ENCODE results near the gene PDGFB. TPM values are rescaled to one million over a fixed set of nuclear protein-coding genes. Genes with fewer than 3 reads are reported as not detected.

Gene PDGFB
- total and polyA plus RNA-seq, 8 donors, result 2.7 to 12.1 (median 4.4) TPM

GRCh38 chr22:39188809-39189208 is 56.0 kb downstream of the PDGFB start:
- H3K4me3 ChIP-seq, result no peak overlapping the region
- ATAC-seq (peak; percentile 32 to 71 (median 58)), FAIRE-seq (no peak), DNase-seq (peak in 1 of 6 donors; percentile 21)
- no peaks in the 10 kb centered on the region for H3K36me3 ChIP-seq
- no peaks in the 10 kb centered on the region for H3K9me3 ChIP-seq
- 32 to 39% methylated on average over 10 of the region's 10 CpGs for WGBS, 2 donors
- no peaks in the 10 kb centered on the region for H3K27me3 ChIP-seq
- intact Hi-C loops (cut with DNase I), result no loop called here
- no peak overlapping the region for H3K27ac ChIP-seq
- peaks cover 0 to 5% (median 0%) of the 10 kb centered on the region in 3 donors for H3K4me1 ChIP-seq
- TF ChIP-seq CTCF (IDR thresholded peaks at IDR 0.05), result no peak

DNA sequence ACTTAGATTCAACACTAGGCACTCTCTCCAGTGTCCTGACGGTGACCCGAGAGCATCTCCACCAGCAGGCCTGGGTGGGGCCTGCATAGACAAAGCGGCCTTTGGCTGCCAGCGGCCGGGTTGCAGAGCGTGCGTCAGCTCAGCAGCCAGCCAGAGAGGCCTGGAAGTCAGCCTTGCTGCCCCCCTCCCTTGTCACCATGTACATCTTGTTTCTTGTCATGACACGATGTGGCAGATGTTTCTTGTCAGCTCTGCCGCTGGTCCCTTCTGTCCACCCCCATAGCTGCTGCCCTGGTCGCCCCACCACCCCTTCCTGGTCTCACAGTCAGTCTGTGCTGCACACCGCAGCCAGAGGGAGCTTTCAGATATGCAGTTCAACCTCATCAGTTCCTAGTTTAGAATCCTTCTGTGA is 59.2 kb downstream of the PDGFB start:
- DNase-seq, result peak in 3 of 6 donors; percentile 10 to 63 (median 44)
- Histone ChIP-seq H3K27ac (no peak overlapping the region), H3K4me3 (no peak overlapping the region), H3K27me3 (no peaks in the 10 kb centered on the region), H3K4me1 (peaks cover 0 to 5% (median 0%) of the 10 kb centered on the region in 3 donors), H3K36me3 (no peaks in the 10 kb centered on the region), H3K9me3 (no peaks in the 10 kb centered on the region)
- no peak for TF ChIP-seq CTCF (IDR thresholded peaks at IDR 0.05)
- peak in 2 of 4 donors; percentile 11 to 36 for ATAC-seq
- WGBS, 2 donors, result 89 to 92% methylated on average over 11 of the region's 11 CpGs
- FAIRE-seq, result no peak
- intact Hi-C loops (cut with DNase I), result no loop called here

- WGBS, 2 donors, result 72 to 74% methylated on average over 23 of the region's 23 CpGs
- intact Hi-C loops (cut with DNase I), result no loop called here
- no peak for FAIRE-seq
- Histone ChIP-seq H3K9me3 (no peaks in the 10 kb centered on the region), H3K36me3 (no peaks in the 10 kb centered on the region), H3K27ac (peak overlapping the region in 2 of 4 donors; percentile 27 to 28), H3K27me3 (no peaks in the 10 kb centered on the region), H3K4me3 (no peak overlapping the region), H3K4me1 (peaks cover 0 to 5% (median 0%) of the 10 kb centered on the region in 3 donors)
- ATAC-seq, result peak in 3 of 4 donors; percentile 25 to 42 (median 36)
- TF ChIP-seq CTCF (IDR thresholded peaks at IDR 0.05), result no peak
- DNase-seq, result peak in 3 of 6 donors; percentile 14 to 52 (median 49)
Observed at GRCh38 chr22:39184586-39185577, 59.9 kb downstream of the PDGFB start.

GRCh38 chr22:39183991-39184585 is 60.7 kb downstream of the PDGFB start:
- Histone ChIP-seq H3K9me3 (no peaks in the 10 kb centered on the region), H3K27ac (peak overlapping the region in 2 of 4 donors; percentile 10 to 27), H3K27me3 (no peaks in the 10 kb centered on the region), H3K4me3 (no peak overlapping the region), H3K36me3 (no peaks in the 10 kb centered on the region), H3K4me1 (peaks cover 0 to 5% (median 0%) of the 10 kb centered on the region in 3 donors)
- TF ChIP-seq CTCF (IDR thresholded peaks at IDR 0.05), result no peak
- intact Hi-C loops (cut with DNase I), result no loop called here
- FAIRE-seq (no peak), DNase-seq (peak; percentile 57 to 93 (median 82)), ATAC-seq (peak; percentile 77 to 86 (median 82))
- WGBS, 2 donors, result 34 to 40% methylated on average over 13 of the region's 13 CpGs
